NOMO-1 treated with dmso at 0.1 percent for 144 hours (cell line): ENCODE results near the gene CDC42BPG.
A peak's percentile ranks its signal among the peaks of the same experiment; 100 is the strongest.

Source experiments
- DNase-seq: peaks from one replicate; lab custom pipeline; 2025; ENCODE audit not compliant: unreplicated experiment; lab: John Stamatoyannopoulos, UW

CDC42BPG gene

DNA sequence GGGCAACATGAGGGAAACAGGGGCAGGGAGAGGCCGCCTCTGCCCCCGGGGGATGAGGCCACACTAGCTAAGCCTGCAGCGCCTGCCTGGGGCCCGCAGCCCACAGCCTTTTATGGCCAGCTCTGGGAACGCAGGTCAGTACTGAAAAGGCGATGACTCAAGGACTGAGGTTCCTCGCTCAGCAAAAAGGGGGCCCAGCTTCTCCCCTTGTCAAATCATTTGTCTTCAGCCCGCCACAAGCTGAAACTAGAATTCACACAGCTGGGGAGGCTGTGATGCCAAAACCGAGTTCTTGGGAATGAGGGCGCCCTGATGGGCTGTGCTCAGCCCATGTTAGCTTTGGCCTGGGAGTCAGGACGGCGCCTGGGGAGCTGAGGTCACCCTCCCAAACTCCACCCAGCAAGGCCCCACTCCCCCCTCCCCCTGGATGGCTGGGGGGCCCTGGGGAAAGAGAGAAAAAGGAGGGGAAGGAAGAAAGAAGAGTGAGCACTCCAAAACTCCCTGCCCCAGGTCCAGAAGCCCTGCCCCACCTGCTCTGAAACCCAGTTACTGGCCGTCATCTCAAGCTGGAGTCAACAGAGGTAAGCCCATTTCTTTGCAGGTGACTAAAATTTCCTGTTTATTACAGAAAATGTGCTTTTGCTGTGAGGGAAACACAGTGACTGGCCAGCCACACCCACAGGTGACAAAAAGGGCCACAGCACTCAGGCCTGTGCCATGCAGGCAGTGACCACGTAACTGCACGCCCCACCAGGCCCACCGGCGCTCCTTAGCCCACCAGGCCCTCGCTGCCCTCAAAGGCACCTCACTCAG is 20.2 kb upstream of the CDC42BPG start:
- DNase-seq = peak; percentile 48

DNA sequence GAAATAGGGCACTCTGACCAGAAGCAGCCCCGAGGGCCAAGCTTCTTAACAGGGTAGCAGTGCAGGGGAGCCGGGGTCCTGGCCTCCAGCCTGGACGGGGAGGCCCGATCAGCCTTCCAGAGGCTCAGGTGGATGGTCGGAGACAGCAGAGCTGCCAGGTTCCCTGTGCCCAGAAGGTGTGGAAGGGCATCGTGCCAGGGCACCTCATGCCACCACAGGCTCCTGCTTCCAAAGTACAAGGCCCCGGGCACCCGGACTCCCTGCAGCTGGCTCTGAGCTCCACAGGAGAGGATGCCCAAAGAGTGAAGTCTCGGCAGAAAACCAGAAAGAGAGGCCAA is 19.7 kb upstream of the CDC42BPG start:
- no peak for DNase-seq

DNA sequence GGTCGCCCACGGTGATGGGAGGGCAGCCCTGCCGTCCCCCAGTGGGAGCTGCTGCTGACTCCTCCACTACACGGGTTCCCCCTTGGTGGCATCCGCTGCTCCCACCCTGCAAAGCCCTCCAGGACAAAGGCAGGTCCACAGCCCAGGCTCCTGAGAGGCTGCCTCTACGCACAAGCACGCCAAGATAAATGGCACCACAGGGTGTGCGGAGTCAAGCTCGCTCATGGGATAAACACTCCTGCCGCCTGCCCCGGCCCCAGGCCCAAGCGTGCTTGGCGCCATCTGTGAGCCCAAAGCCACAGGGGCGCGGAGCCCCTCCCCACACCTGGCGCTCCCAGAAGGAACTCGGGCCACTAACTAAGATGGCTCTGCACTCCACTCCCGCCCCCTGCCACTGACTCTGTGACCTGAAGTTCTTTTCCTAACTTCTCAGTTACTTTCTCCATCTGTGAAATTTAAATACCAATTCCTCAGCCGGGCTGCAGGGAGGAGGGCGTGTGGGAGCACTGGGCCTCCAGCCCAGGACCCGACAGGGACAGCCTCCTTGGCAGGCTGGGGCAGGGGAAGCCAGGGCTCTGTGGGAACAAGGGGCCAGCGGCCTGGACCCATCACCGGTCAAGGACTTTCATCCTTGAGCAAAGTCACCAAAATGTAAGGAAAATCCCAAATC is 19.1 kb upstream of the CDC42BPG start:
- no peak for DNase-seq

DNA sequence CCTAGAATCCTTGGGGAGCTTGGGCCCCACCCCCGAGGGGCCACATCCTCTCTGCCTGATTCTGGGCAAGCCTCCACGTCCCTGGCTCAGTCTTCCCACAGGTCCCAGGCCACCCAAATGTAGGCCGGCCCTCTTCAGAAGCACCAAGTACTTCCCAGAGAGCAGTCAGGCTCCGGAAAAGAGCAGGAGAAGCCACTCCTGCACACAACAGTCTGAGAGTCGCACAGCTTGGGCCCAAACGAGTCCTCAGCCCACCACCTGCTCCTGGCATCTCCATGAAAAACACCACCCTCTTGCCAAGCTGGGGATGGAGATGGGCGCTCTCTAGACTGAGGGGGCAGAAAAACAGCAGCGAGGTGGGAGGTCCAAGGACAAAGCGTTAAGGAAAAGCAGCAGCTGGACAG is 18.5 kb upstream of the CDC42BPG start:
- no peak for DNase-seq

DNA sequence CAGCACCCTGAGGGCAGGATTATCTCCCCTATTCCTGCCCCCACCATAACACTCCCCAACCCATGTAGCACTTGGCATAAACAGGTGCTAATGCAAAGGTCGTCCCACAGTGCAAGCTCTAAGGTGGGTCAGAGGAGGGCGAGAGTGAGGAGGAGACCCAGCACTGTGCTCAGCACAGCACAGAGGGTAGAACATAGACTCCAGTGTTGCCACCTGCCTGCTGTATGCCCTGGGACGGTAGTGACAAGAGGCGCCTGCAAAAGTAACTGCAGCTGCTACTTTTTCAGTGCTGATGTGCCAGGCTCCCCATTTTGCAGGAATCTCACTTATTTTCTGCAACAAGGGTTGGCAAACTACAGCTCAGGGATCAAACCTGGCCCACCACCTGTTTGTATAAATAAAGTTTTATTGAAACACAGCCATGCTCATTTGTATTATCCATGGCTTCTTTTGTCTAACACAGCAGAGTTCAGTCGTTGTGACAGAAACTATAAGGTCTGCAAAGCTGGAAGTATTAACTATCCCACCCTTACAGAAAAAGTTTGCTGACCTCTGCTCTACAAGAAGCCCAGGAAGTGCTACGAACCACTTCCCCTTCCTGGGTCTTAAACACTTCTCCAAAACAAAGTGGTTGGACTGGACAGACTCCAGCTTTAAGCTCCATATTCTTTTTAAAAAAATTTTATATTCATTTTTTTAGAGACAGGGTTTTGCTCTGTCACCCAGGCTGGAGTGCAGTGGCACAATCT is 16.9 kb upstream of the CDC42BPG start:
- DNase-seq = no peak

DNA sequence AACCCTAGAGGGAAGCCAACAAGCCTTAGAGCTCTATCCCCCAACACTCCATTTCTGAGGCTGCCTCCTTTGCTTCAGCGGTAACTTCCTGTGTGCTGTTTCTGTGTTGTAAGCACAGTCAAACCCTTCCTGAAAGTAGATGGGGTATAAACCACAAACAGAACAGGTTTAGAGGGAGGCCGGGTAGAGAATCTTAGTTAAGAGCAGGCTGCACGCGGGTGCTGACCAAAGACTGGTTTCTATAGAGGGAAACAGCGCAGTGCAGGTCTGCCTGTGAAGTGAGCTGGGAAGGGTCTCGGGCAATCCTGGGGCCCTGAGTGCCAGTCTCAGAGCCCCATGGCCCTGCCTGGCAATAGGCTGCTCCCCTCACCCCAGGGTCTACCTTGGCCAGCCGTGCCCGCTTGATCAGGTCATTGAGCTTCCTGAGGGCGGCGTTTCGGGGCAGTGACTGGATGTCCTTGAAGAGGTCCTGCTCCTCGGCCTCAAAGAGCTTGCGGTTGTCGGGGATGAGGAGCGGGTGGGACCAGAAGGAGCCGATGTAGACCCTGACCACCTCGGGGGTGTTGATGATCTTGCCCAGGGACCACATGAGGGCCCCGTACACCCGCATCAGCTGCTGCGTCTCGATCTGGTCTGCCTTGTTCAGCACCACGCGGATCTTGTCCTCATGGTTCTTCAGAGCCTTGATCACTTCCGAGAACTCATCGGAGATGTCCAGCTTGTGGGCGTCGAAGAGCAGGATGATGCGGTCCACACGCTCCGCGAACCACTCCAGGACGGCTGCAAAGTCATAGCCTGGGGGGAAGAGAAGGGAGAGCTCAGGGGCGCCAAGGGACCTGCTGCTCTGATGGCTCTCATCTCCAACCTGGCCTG is 15.3 kb upstream of the CDC42BPG start:
- peak; percentile 66 for DNase-seq

DNA sequence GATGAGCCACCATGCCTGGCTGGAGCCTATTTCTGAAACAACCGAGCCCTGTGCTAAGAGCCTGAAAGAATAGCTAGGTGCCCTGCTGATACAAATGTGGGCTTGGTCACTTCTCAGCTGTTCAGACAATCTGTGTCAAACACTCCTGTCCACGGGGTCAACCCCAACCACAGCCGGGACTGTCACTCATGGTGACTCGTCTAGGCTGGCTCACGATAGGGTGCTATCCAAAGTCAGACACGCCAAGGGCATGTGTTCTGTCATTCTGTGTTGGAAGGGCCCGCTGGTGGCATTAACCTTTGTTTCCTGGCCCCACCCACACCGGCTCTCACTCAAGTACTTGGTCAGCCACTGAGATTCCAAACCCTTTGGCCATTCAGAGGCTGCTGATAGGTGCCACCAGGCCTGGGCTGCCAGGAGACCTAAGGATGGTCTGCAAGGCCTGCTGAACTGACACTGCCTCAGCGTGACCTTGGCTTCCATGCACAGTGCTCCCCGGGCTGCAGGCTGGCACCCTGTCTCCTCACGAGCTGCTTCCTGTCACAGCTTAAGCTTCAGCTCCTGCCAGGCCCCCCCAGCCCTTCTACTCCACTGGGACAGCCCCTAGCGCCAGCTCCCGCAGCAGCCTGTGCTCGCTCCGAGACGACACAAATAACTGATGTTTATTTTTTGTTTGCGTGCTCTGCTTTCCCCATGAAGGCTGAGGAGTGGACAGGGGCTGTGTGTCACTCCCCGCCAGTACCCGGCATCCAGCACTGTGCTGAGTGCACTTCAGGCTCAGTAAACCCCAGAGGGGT is 14.2 kb upstream of the CDC42BPG start:
- no peak for DNase-seq

DNA sequence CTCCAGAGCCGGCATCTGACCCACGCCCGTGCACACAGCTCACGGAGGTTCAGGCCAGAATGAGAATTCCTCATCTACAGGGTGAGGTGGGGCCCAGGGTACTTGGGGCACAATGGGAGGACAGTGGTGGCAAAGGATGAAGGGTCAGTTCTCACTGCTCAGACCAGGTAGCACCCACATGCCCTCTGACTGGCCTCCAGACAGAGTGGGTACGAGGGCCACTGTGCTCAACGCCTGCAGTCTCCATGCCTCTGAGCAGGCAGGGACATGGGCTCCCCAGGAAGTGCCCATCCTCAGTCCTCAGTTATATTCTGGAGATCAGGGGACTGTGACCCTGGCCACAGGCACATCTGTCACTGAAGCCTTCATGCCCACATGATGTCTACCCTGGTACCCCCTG is 13.0 kb upstream of the CDC42BPG start:
- no peak for DNase-seq

DNA sequence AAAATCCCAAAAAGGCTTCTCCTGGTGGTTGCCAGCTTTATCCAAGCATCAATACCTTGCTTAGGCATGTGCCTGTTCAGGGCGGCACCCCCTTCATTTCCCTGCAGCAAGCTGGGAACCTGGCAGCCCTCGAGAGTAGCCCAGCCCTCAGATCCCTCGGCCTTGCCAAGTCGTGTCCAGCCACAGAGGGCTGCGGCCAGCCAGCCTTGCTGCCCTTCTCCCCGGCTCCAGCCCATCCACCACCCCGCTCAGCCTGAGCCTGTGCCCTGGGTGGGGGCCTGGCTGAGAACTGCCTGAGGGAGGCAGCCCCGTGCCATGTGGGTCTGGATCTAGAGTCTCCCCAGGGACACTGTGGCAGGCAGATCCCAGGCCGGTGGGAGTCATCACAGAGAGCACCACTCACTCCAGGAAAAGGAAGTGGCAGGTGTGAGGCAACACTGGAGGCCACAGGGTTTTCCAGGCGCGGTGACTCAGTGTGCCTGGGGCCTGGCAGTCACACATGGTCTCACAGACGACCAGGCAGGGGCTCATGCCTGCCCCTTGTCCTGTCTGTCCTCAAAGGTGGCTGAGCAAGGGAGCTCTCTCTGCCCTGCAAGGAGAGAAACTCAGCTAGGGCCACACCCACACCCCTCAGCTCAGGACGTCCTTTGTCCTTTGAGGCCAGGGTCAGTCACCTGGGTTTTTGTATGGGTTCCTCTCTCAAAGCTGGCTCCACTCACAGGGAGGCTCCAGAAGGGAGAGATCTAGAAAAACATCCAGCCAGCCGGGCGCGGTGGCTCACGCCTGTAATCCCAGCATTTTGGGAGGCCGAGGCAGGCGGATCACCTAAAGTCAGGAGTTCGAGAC is 12.2 kb upstream of the CDC42BPG start:
- DNase-seq = peak; percentile 47

DNA sequence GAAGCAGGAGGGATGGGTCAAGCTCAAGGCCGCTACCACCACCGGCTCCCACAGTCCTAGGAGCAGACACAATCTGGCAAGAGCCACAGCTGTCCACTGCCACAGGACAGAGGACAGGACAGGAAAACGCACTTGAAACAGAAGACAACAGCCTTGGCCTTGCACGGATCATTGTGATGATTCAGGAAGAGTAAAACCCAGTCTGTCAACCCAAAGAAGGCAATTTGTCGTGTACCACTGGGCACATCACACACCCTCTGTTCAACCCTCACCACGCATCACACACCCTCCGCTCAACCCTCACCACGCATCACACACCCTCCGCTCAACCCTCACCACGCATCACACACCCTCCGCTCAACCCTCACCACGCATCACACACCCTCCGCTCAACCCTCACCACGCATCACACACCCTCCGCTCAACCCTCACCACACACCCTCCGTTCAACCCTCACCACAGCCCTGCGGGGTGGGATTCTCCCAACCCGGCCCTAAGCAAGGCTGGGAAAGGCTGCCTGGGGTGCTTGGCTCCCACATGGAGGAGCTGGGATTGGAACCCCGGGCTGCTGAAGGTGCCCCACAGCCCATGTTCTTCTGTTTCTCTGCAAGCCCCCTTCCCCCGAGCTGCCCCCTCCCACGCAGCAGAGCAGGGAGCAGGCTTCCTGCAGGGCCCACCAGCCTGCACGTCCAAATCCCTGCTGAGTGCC is 11.3 kb upstream of the CDC42BPG start:
- DNase-seq = no peak

DNA sequence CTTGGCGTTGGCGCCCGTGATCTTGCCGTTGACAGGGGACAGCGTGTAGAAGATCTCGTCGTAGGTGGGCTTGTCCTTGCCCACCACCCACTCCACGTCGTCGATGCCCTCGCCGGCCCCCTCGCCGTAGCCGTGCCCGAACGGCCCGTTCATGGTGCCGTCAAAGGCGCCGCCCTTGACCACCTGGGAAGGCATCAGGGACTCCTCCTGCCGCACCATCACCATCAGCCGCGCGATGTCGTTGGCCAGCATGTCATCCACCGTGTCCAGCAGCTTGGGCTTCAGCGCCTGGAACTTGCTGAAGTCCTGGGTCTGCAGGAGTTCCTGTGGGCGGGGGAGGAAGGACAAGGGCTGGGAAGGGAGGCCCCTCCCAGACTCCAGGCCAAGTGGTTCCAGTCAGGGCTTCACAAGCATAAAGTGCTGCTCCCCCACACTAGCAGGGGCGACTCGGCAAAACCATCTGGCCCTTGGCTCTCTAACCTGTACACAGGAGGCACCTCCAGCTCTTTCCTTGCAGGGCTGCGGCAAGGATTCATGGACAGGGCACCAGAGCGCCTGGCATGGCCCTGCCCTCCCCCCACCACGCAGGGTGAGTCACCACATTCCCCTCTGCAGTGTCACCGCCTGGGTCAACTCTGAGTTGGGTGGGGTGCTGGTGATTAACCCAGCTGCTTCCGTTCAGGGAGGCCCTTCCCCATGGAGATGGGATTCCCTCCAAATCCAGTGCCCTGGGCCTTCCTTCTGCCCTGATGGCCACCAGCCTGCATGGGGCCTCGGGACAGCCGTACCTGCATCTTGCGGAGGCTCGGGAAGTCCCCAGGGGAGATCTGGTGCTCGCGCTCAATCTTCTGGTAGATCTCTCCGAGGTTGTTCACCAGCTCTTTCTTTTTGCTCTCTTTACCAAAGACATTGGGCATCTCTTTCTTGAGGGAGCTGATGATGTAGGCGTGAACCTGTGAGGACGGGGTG is 10.4 kb upstream of the CDC42BPG start:
- DNase-seq = no peak

DNA sequence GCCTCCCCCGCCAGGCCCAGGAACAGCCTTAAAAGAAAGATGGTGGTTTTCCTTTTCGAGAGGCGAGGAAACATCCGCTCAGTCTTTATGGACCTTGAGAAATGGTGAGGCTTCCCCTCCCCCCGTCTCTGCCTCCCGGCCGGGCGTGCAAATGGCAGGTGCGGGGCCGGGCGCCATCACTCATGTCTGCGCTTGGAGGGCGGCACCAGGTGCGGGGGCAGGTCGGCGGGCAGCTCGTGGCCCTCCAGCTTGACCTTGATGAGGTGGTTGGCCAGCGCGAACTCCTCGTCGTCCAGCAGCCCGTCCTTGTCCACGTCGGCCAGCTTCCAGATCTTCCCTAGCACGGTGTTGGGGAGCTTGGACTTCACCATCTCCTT is 9.7 kb upstream of the CDC42BPG start:
- no peak for DNase-seq

DNA sequence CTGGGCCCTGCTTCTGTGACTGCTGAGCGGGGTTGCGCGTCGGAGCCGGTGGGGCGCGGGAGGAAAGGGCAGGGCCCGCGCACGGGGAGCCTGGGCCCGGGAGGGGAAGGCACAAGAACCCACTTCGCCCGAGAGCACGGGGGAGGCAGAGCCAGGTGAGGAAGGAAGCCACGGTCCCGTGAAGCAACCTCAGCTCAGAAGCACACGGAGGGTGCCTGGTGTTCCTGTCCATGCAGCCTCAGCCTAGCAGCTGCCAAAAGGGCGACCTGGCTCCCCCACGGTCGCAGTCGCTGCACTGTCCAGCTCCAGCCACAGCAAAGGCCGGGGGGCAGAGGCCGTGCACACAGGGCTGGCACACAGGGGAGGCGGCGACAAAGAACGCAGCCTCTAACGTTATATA is 9.3 kb upstream of the CDC42BPG start:
- no peak for DNase-seq

DNA sequence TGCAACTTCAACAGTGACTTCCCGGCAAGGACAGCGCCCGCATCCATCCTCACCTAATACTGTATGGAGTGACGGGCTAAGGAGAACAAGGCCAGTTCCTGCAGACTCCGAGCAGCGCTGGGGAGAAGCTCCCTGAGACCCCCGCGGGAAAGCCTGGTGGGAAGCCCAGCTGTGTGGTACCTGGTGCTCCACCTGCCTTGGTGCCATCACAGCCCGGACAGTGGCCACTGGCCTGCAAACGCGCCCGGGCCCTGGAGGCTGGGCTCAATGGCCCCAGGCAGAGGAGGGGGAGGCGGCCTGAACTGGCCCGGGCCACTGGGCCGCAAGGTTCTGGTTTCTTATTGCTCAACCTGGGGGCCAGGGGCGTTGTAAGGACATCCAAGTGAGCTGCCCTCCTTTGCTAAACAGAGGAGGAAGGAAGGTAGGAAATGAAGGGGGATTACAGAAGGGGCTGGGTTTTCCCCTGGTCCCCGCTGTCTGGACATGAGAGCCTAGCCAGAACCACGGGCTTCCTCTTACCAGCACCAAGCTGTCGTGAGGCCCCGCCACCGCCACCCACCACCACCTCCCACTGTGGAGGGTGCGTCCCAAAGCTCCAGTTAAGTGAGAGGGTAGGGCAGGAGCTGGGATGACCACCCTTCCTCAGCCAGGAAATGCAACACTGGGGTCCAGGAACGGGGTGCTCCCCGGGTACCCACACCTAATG is 8.5 kb upstream of the CDC42BPG start:
- DNase-seq = no peak

DNA sequence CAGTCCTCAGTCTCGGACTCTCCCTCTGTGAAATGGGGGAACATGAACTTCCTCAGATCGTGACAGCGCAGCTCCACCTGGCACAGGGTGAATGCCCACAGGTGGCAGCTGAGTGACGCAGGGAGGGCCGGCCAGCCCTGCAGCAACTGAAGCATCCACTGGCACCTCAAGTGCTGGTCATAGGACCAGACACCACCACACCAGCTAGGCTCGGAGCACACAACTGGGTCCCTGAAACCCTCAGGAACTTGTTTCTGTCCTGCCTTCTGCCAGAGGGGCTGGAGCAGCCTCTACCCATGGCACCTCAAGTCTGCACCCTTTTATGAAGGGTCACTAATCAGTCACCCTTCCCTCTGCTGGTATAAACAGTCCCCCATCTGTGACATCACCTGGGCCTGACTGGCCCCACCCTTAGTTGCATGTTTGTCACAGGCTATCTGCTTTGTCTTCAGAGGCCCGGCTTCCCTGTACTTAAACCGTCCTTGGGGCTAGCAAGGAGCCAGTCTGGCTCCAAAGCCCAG is 7.4 kb upstream of the CDC42BPG start:
- no peak for DNase-seq

DNA sequence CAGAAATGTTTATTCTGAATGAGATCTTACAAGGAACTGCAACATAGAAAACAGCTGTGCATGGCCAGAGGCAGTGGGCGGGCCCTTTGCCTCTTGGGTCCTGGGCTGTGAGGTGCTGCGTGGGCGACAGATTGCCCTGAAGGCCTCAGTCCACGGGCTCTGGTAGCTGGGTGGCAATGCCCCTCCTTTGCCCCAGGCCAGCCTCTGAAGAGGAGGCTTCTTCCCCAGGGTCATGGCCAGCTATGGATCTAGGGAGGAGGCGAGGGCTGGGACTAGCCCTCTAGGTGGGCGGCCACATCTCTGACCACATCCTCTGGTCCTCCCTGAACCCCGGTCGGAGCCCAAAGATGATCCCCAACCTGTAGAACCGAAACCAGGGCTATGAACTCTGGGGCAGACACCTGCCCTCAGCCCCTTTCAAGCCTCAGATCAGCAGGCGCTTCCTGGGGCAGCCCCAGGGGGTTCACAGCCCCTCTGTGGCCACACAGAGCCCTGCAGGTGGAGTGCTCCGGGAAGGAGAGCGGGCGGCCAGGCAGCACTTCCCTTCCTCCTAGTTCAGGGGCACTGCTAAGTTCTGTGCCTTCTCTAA is 6.6 kb upstream of the CDC42BPG start:
- no peak for DNase-seq
